Ishikawa (cell line): ENCODE data around the gene HDAC5.

Experiments
- CREB1 ChIP-seq: IDR thresholded peaks from 2 replicates; pipeline ENCODE4 v1.6.1; 2012; ENCODE audit warnings: low read depth
- EGR1 ChIP-seq: IDR thresholded peaks from 2 replicates; pipeline ENCODE4 v1.6.1; 2012
- MAX ChIP-seq: IDR thresholded peaks from 2 replicates; pipeline ENCODE4 v1.6.1; 2012
- RAD21 ChIP-seq: IDR thresholded peaks from 2 replicates; pipeline ENCODE4 v1.6.1; 2012; ENCODE audit warnings: low read depth
- REST ChIP-seq: IDR thresholded peaks from 2 replicates; pipeline ENCODE4 v1.6.1; 2012; ENCODE audit warnings: low read depth, mild to moderate bottlenecking
- TAF1 ChIP-seq: IDR thresholded peaks from 2 replicates; pipeline ENCODE4 v1.6.1; 2012; ENCODE audit warnings: low read depth, mild to moderate bottlenecking
- YY1 ChIP-seq: IDR thresholded peaks from 2 replicates; pipeline ENCODE4 v1.6.1; 2012; ENCODE audit warnings: low read depth

- TF ChIP-seq RAD21: no peak
- no peak for TF ChIP-seq MAX
- TF ChIP-seq REST: no peak
- TF ChIP-seq TAF1: no peak
- no peak for TF ChIP-seq CREB1
- no peak for TF ChIP-seq YY1
- TF ChIP-seq EGR1: no peak
Measured at GRCh38 chr17:44119062-44119461, 4.4 kb downstream of the HDAC5 start.
